SK-N-SH treated with all-trans-retinoic acid at 6 μM for 48 hours (cell line): ENCODE measurements around the gene AIP.

Experiments used
- BACH2 ChIP-seq: fragments of 250-450 bp; sonication (Bioruptor Pico); IDR thresholded peaks from 2 replicates; pipeline ENCODE4 v1.9.0; 2021; ENCODE audit warnings: mild to moderate bottlenecking, borderline replicate concordance
- CSDC2 ChIP-seq: fragments of 250-450 bp; sonication (Bioruptor Pico); IDR thresholded peaks from 2 replicates; pipeline ENCODE4 v1.5.0; 2020; ENCODE audit warnings: mild to moderate bottlenecking, moderate library complexity
- ESRRG ChIP-seq: fragments of 250-450 bp; sonication (Bioruptor Pico); IDR thresholded peaks from 2 replicates; pipeline ENCODE4 v1.6.1; 2021; ENCODE audit warnings: mild to moderate bottlenecking
- ISL1 ChIP-seq: fragments of 250-450 bp; sonication (Bioruptor Pico); IDR thresholded peaks from 2 replicates; pipeline ENCODE4 v2.1.2; 2022; ENCODE audit warnings: mild to moderate bottlenecking, moderate library complexity
- OSR1 ChIP-seq: fragments of 250-450 bp; sonication (Bioruptor Pico); IDR thresholded peaks from 2 replicates; pipeline ENCODE4 v1.8.0; 2022; ENCODE audit warnings: moderate library complexity, mild to moderate bottlenecking, inconsistent platforms
- PPARA ChIP-seq: fragments of 250-450 bp; sonication (Bioruptor Pico); IDR thresholded peaks from 2 replicates; pipeline ENCODE4 v1.5.0; 2020; ENCODE audit warnings: mild to moderate bottlenecking, borderline replicate concordance
- RARB ChIP-seq: fragments of 250-450 bp; sonication (Bioruptor Pico); IDR thresholded peaks from 2 replicates; pipeline ENCODE4 v1.8.0; 2021; ENCODE audit warnings: mild to moderate bottlenecking, moderate library complexity
- TCF4 ChIP-seq: fragments of 250-450 bp; sonication (Bioruptor Pico); IDR thresholded peaks from 2 replicates; pipeline ENCODE4 v1.8.0; 2021; ENCODE audit warnings: mild to moderate bottlenecking, moderate library complexity, borderline replicate concordance
- TOX ChIP-seq: fragments of 250-450 bp; sonication (Bioruptor Pico); IDR thresholded peaks from 2 replicates; pipeline ENCODE4 v1.8.0; 2021; ENCODE audit warnings: mild to moderate bottlenecking, moderate library complexity, borderline replicate concordance
- ZNF70 ChIP-seq: fragments of 450-650 bp; formaldehyde crosslinking; IDR thresholded peaks from 2 replicates; pipeline ENCODE4 v1.5.0; 2020; ENCODE audit warnings: mild to moderate bottlenecking, moderate library complexity
- TF ChIP-seq, protein P1 (sequence below): fragments of 250-450 bp; sonication (Bioruptor Pico); IDR thresholded peaks from 2 replicates; pipeline ENCODE4 v1.8.0; 2020; ENCODE audit warnings: mild to moderate bottlenecking, moderate library complexity, borderline replicate concordance
- TF ChIP-seq, protein P2 (sequence below): fragments of 250-450 bp; sonication (Bioruptor Pico); IDR thresholded peaks from 2 replicates; pipeline ENCODE4 v1.5.1; 2021; ENCODE audit warnings: mild to moderate bottlenecking, moderate library complexity
- TF ChIP-seq, protein P3 (sequence below): fragments of 250-450 bp; sonication (Bioruptor Pico); IDR thresholded peaks from 2 replicates; pipeline ENCODE4 v1.5.0; 2020; ENCODE audit warnings: mild to moderate bottlenecking, moderate library complexity
- TF ChIP-seq, protein P4 (sequence below): fragments of 250-450 bp; sonication (Bioruptor Pico); IDR thresholded peaks from 2 replicates; pipeline ENCODE4 v1.8.0; 2021; ENCODE audit warnings: low read depth, mild to moderate bottlenecking, moderate library complexity, borderline replicate concordance

DNA sequence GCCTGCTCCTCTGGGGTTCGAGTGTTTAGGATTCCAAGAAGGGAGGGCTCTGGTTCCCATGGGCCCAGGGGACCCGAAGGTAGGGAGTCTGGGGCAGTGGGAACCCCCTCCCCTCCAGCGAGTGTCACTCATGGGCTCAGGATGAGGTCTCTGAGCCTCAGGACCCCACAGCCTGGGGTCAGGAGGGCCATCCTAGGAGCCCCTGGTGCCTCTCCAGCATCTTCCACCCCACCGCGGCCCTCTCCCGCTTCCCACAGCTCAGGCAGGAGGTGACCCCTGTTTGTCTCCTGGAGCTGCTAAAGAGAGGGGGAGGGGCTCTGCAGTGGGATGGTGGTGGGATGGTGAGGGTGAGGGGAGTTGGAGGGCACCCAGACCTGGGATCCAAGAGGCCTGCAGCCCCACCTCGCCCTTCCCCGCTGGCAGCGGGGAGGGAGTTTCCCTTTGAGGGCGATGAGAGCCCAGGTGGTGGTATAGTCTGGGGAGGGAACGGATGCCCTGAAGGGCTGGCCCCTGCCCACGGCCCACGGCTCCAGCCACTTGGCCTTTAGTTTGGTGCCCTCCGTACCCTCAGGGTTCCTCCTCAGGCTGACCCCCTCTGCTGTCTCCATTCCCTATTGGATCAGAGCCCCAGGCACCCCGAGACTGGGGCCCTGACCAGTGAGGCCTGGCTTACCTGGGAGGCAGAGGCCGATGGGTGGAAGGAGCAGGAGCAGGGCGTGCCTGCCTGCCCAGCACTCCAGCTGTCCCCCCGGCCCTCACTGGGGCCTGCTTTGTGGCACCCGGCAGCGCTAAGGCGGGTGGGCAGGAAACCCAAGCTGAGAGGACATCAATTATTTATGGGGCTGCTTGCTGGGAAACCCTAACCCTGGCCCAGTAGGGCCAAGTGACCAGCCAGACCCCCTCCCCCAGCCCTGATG lies 28.8 kb upstream of the AIP start:
- TF ChIP-seq, protein P1, sequence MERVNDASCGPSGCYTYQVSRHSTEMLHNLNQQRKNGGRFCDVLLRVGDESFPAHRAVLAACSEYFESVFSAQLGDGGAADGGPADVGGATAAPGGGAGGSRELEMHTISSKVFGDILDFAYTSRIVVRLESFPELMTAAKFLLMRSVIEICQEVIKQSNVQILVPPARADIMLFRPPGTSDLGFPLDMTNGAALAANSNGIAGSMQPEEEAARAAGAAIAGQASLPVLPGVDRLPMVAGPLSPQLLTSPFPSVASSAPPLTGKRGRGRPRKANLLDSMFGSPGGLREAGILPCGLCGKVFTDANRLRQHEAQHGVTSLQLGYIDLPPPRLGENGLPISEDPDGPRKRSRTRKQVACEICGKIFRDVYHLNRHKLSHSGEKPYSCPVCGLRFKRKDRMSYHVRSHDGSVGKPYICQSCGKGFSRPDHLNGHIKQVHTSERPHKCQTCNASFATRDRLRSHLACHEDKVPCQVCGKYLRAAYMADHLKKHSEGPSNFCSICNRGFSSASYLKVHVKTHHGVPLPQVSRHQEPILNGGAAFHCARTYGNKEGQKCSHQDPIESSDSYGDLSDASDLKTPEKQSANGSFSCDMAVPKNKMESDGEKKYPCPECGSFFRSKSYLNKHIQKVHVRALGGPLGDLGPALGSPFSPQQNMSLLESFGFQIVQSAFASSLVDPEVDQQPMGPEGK = no peak
- TF ChIP-seq CSDC2 (no peak), TCF4 (CRISPR knock-in tag) (no peak), ISL1 (CRISPR knock-in tag) (no peak), PPARA (no peak), TOX (no peak), ESRRG (CRISPR knock-in tag) (no peak), OSR1 (CRISPR knock-in tag) (no peak), BACH2 (CRISPR knock-in tag) (no peak), RARB (CRISPR knock-in tag) (no peak), ZNF70 (CRISPR knock-in tag) (no peak)
- TF ChIP-seq, protein P2, sequence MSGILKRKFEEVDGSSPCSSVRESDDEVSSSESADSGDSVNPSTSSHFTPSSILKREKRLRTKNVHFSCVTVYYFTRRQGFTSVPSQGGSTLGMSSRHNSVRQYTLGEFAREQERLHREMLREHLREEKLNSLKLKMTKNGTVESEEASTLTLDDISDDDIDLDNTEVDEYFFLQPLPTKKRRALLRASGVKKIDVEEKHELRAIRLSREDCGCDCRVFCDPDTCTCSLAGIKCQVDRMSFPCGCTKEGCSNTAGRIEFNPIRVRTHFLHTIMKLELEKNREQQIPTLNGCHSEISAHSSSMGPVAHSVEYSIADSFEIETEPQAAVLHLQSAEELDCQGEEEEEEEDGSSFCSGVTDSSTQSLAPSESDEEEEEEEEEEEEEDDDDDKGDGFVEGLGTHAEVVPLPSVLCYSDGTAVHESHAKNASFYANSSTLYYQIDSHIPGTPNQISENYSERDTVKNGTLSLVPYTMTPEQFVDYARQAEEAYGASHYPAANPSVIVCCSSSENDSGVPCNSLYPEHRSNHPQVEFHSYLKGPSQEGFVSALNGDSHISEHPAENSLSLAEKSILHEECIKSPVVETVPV = no peak
- TF ChIP-seq, protein P3, sequence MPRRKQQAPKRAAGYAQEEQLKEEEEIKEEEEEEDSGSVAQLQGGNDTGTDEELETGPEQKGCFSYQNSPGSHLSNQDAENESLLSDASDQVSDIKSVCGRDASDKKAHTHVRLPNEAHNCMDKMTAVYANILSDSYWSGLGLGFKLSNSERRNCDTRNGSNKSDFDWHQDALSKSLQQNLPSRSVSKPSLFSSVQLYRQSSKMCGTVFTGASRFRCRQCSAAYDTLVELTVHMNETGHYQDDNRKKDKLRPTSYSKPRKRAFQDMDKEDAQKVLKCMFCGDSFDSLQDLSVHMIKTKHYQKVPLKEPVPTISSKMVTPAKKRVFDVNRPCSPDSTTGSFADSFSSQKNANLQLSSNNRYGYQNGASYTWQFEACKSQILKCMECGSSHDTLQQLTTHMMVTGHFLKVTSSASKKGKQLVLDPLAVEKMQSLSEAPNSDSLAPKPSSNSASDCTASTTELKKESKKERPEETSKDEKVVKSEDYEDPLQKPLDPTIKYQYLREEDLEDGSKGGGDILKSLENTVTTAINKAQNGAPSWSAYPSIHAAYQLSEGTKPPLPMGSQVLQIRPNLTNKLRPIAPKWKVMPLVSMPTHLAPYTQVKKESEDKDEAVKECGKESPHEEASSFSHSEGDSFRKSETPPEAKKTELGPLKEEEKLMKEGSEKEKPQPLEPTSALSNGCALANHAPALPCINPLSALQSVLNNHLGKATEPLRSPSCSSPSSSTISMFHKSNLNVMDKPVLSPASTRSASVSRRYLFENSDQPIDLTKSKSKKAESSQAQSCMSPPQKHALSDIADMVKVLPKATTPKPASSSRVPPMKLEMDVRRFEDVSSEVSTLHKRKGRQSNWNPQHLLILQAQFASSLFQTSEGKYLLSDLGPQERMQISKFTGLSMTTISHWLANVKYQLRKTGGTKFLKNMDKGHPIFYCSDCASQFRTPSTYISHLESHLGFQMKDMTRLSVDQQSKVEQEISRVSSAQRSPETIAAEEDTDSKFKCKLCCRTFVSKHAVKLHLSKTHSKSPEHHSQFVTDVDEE (CRISPR knock-in tag) = no peak
- TF ChIP-seq, protein P4, sequence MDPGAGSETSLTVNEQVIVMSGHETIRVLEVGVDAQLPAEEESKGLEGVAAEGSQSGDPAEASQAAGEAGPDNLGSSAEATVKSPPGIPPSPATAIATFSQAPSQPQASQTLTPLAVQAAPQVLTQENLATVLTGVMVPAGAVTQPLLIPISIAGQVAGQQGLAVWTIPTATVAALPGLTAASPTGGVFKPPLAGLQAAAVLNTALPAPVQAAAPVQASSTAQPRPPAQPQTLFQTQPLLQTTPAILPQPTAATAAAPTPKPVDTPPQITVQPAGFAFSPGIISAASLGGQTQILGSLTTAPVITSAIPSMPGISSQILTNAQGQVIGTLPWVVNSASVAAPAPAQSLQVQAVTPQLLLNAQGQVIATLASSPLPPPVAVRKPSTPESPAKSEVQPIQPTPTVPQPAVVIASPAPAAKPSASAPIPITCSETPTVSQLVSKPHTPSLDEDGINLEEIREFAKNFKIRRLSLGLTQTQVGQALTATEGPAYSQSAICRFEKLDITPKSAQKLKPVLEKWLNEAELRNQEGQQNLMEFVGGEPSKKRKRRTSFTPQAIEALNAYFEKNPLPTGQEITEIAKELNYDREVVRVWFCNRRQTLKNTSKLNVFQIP (CRISPR knock-in tag) = no peak
